LNCAP (cell line): ENCODE results near the gene SP3.

ENCODE experiments used
- TF ChIP-seq, protein P1 (sequence below): fragments of 450-650 bp; IDR thresholded peaks from 2 replicates; pipeline ENCODE4 v1.5.1; 2017; ENCODE audit warnings: mild to moderate bottlenecking

The SP3 gene

DNA sequence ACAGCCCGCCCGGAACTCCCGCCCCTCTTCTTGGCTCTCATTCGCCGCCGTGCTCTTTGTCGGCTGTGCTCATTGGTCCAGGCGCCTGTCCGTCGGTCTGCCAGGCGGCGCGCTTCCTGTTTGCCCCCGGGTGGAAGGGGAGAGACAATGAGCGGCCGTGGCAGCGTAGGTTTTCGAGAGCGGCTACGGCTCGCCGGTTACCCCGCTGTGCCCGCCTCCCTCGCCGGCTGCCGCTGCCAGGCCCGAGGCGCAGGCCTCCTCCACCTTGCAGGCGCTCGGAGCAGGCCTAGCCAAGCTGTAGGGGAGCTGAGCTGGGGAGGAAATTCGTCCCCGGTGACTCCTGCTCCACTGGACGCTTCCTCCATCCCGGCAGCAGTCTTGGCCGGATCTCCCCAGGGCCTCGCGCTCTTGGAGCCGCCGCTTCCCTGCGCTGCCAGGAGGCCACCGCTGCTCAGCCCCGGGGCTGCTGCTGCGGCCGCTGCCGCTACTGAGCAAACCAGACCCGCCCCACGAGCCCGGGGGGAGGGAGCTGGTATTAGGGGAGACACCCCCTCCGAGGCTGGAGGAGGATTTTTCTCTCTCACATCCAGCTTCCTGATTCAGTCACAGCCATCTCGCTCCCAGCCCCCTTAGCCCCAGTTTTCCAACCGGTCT is at the start of gene SP3:
Gene SP3 (minus strand): TSS at position 2 of the 654 bp plus-strand sequence. CDS start 202 bp downstream, outside the sequence.
- TF ChIP-seq, protein P1, sequence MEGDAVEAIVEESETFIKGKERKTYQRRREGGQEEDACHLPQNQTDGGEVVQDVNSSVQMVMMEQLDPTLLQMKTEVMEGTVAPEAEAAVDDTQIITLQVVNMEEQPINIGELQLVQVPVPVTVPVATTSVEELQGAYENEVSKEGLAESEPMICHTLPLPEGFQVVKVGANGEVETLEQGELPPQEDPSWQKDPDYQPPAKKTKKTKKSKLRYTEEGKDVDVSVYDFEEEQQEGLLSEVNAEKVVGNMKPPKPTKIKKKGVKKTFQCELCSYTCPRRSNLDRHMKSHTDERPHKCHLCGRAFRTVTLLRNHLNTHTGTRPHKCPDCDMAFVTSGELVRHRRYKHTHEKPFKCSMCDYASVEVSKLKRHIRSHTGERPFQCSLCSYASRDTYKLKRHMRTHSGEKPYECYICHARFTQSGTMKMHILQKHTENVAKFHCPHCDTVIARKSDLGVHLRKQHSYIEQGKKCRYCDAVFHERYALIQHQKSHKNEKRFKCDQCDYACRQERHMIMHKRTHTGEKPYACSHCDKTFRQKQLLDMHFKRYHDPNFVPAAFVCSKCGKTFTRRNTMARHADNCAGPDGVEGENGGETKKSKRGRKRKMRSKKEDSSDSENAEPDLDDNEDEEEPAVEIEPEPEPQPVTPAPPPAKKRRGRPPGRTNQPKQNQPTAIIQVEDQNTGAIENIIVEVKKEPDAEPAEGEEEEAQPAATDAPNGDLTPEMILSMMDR, result no peak

DNA sequence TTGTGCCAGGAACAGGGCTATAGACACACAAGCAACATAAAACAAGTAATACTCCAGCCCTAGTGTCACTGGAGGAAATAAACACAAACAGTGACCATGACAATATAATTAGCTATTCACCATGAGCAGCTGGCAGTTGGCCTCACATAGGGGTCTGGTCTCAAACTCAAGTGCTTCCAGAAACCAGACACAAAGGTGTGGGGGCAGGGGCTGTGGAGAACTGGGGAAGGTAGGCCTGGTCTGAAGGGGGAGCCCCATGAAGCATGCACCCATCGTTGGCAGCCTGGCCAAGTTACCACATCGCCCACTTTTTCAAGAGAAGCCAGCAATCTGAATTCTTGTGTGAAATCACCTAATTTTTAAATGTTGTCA is 49.5 kb upstream of the SP3 start:
- TF ChIP-seq, protein P1, result no peak

DNA sequence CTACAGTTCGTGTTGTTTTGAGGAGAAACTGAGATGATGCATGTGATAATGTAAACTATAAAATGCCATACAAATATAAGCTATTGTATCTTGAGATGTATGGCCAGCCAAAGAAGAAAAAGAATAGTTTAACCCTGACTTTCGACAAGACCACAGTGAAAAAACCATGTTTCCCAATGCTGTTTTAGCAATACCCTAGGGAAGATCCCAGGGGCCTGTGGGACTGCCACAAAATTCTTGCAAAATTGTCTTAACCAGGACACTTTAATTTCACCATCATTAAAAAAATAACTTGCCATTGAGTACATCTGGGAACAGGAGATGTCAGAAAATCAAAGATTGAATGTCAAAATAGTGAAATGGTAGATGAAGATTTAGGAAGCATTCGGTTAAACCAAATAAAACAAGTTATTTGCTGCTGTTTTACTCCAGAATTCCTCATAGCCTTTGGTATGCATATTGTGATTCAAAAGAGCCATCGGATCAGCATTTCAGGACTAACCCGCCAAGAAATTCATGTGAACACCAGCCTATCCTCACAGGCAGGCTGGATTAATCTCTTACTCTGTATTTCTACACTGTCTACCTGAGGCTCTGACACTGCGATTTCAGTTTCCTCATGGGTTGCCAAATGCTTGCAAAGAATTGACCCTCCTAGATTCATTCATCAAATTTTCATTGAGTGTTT is 49.0 kb upstream of the SP3 start:
- TF ChIP-seq, protein P1, result no peak

DNA sequence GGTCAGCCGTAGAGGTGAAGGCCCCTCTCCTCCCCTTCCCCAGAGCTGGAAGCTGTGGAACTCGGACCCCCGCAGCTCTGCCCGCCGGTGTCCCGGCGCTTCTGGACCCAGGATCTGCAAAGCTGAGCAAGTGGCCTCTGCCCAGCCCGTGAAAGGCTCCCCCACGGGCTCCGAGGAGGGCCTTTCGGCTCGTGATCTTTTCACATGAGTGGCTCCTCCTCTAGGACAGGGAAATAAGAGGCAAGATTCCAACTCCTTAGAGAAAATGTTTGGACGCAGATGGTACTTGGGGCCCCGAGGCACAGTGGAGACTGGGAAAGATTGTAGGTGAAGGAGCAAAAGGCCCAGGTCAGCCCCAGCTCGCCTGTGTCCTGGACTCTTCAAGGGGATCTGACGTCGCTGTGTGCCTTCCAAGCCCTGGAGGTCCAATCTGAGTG is 48.2 kb upstream of the SP3 start:
- TF ChIP-seq, protein P1, result no peak

DNA sequence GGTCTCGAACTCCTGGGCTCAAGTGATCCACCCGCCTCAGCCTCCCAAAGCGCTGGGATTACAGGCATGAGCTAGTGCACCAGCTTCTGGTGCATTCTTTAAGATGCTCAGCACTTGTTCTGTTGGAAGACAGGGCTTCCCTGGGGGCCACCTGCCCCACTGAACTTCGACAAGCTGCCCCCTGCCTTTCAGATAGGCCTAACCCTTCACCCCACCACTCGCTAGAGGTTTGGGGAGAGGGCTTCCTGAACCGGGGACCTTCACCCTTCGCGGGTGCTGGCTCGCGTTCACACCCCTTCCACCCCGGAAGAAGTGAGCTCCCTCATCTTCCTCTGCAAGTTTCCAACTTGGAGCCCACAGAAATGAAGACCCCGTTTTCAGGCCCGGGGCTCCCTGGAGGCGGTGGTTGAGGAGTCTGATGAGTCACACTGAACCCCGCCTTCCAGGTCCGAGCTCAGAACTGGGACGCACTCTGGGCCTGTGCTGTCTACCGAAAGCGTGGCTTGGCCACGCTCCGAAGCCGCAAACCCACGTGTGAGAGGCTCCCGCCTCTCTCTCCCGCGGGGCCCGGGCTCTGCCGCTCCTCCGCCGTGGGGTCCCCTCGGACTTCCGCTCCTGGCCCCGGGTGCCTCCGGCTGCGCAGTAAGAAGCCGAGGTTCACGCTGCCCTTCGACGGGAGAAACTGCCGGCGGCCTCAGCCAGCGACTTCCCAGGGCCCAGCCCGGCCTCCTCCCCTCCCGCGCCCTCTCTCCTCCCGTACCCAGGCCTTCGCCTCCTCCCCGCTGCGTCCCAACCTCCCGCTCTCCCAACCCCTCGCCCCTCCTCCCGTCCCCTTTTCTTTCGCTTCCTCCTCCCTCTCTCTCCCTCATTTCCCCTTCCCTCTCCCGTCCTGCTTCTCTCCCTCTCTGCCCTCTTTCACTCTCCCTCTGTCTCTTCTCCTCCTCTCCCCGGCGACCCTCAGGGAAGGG is 47.5 kb upstream of the SP3 start:
- TF ChIP-seq, protein P1, result no peak

DNA sequence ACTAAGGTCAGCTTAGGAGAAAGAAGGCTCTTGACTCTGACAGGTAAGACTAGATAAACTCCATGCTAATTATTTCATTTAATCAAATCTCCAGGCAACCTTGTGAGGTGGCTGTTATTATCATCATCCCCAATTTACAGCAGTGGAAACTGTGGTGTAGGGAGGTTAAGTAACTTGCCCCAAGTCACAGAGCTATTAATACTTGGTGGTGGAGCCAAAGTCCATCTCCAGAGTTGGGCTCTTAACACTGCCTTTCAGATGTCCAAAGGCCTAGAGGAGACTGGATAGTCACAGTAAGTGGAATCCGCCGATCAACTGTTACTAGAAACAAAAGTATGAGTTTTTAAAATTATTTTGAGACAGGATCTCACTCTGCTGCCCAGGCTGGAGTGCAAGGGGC is 46.6 kb upstream of the SP3 start:
- TF ChIP-seq, protein P1, result no peak

DNA sequence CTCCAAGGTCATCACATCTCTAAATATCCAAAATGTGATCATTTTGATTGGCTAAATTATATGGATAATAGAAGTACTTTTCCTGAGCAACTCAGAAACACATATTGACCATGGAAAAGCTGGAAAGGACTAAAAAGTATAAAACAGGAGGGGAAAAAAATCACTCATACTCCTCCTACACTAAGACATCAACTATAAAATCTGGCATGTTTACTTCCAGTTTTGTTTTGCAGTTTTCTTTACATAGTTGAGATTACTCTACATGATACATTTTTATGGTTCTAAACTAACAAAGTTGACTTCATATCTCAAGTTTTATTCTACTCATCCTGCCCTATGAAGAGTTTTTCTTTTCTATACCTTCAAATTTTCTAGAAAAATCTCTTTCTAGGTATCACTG is 46.0 kb upstream of the SP3 start:
- TF ChIP-seq, protein P1, result no peak
